ENCODE measurements around the gene DPP3. TPM values are rescaled to one million over a fixed set of nuclear protein-coding genes. Genes with fewer than 3 reads are reported as not detected.

Gene DPP3
- total and polyA plus RNA-seq, 2 of the 4 experiments (the other 2 are of a cell fraction): 51.8 to 66.3 TPM

GRCh38 chr11:66465373-66466224 lies 14.6 kb upstream of the DPP3 start:
- no peaks in the 10 kb centered on the region for H3K27me3 ChIP-seq (ENCODE audit: control insufficient read depth, insufficient read depth, low read length)
- peak overlapping the region; percentile 71 for H3K4me3 ChIP-seq (ENCODE audit: insufficient read depth, low read depth, low read length)
- H3K79me1 ChIP-seq (ENCODE audit: low read depth in 1 of 2, low read length in 2 of 2): peaks cover 20 to 27% of the 10 kb centered on the region in 2 experiments
- BruUV-seq (replicated peaks): no TSS peak
- H2BK120ac ChIP-seq (ENCODE audit: low read depth, low read length): no peak overlapping the region
- no peak overlapping the region for H4K91ac ChIP-seq (ENCODE audit: insufficient read depth, low read depth, low read length)
- H3K23ac ChIP-seq (ENCODE audit: low read depth, low read length): peak overlapping the region; percentile 65
- 0 out of 2 replicates have a peak, but pooled peaks cover 6% of the 10 kb centered on the region for H3K36me3 ChIP-seq (ENCODE audit: control insufficient read depth, insufficient read depth, low read length)
- ATAC-seq (ENCODE audit: low read depth) (no peak), DNase-seq (no peak)
- peak overlapping the region; percentile 97 for H2AFZ ChIP-seq (replicated peaks; ENCODE audit: low read length, poor library complexity)
- ChIA-PET CTCF (interaction anchor here (0.9 kb wide), 1 partner anchor 174 kb away, joined by 3 read pairs; no protein-coding TSS in a partner anchor), POLR2A (ENCODE audit: unreplicated experiment) (no interaction called here)
- no peak overlapping the region for H2BK20ac ChIP-seq (ENCODE audit: low read depth, low read length)
- H3K9me3 ChIP-seq (ENCODE audit: control insufficient read depth, insufficient read depth, low read length): peaks cover 4% of the 10 kb centered on the region; the same call in 1 of the 2 replicates
- H3K56ac ChIP-seq (ENCODE audit: extremely low read depth, insufficient read depth, low read length): no peak overlapping the region
- peak overlapping the region; percentile 57; the same call in 1 of the 2 replicates for H3K14ac ChIP-seq (replicated peaks; ENCODE audit: low read depth, low read length)
- peak overlapping the region; percentile 22; the same call in 1 of the 2 replicates for H2AK5ac ChIP-seq (ENCODE audit: low read depth, low read length)
- 71% methylated on average over 6 of the region's 19 CpGs; no CpG with 5 or more reads in 1 of the 2 experiments for WGBS, 2 experiments (ENCODE audit: extremely low coverage in 2 of 2, insufficient read length in 1 of 2)
- intact Hi-C loops (cut with micrococcal nuclease) (loop anchor here (1.0 kb wide), 1 partner anchor 212 kb away; the partner anchor contains the start of gene RBM4B), dilution Hi-C loops (cut with HindIII; ENCODE audit: low sequenced_read_pairs, unreplicated experiment) (no loop called here), in situ Hi-C loops (cut with MboI; ENCODE audit: low sequenced_read_pairs) (no loop called here)
- TF ChIP-seq NFE2L2 (IDR thresholded peaks at IDR 0.05; ENCODE audit: low read depth, low read length) (no peak), MAFK (IDR thresholded peaks at IDR 0.05; ENCODE audit: low read depth, low read length) (no peak), CEBPB (IDR thresholded peaks at IDR 0.05; ENCODE audit: low read depth, low read length) (no peak), MXI1 (IDR thresholded peaks at IDR 0.05; ENCODE audit: borderline replicate concordance, low read depth, low read length) (no peak), MAZ (IDR thresholded peaks at IDR 0.05; ENCODE audit: borderline replicate concordance, low read depth, low read length) (no peak), RAD21 (IDR thresholded peaks at IDR 0.05; ENCODE audit: low read length) (no peak)
- no peak overlapping the region for H3K27ac ChIP-seq (ENCODE audit: insufficient read depth, low read length)
- H2BK15ac ChIP-seq (ENCODE audit: low read depth, low read length): no peak overlapping the region
- peak overlapping the region; percentile 79; the same call in 1 of the 2 replicates for H3K9ac ChIP-seq (ENCODE audit: low read depth, low read length)
- H2AK9ac ChIP-seq (replicated peaks; ENCODE audit: low read depth, low read length, poor library complexity): peak overlapping the region; percentile 61
- peak overlapping the region; percentile 11; the same call in 1 of the 2 replicates for H4K5ac ChIP-seq (ENCODE audit: low read depth, low read length)
- H3K18ac ChIP-seq (ENCODE audit: low read depth, low read length): no peak overlapping the region
- peak overlapping the region; percentile 82 for H3K4me2 ChIP-seq (ENCODE audit: low read depth, low read length)
- H2BK5ac ChIP-seq (ENCODE audit: low read depth, low read length, poor library complexity, severe bottlenecking): no peak overlapping the region
- peaks cover 5% of the 10 kb centered on the region for H3K9me1 ChIP-seq (ENCODE audit: insufficient read depth, low read length)
- H3K4ac ChIP-seq (ENCODE audit: low read depth, low read length): 0 out of 2 replicates have a peak overlapping the region, but pooled peaks have one; percentile 1
- peaks cover 8% of the 10 kb centered on the region; the same call in 1 of the 2 replicates for H3K4me1 ChIP-seq (ENCODE audit: control insufficient read depth, insufficient read depth, low read length)
- no peaks in the 10 kb centered on the region; the same call in 1 of the 2 replicates for H4K20me1 ChIP-seq (ENCODE audit: insufficient read depth, low read length)
- H4K8ac ChIP-seq (ENCODE audit: low read depth in 2 of 2, low read length in 2 of 2): peak overlapping the region in 1 of 2 experiments; percentile 87; a peak in 2 of 4 replicates

Measured in IMR-90 (cell line).